Activated naive CD8-positive, alpha-beta T cell treated with anti-CD3 and anti-CD28 coated beads, Interleukin-2, amount 50 U/mL, for 16 hours (primary cell): ENCODE data around the gene CCS.
"Not testable (repeated sequence)": the region's sequence is repeated elsewhere in the genome, so short reads cannot be mapped to it uniquely, and the experiment has no call there.

Experiments used
- DNase-seq: peaks from one replicate; pipeline ENCODE4 v3.0.0-alpha.2; 2020; ENCODE audit warnings: low read depth, low spot score

The CCS gene

DNA sequence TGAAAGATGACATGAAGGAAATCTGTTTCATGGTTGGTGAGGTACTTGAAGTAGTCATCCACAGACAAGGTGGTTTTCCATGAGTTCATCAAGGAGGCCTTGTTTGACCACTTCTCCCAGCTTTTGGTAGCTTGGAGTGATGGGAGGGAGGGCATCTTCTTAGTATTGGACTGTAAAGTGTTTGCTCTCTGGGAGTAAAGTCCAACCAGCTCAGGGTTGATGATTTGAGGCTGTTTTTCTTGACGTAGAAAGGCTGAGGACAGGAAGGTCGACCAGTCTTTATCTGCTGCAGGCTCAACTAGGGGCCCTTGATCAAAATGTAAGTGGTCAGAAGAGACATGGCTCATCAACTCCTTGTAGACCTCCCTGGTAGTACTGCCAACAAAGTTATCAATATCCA lies 1.8 kb upstream of the CCS start:
- no peak for DNase-seq

GRCh38 chr11:66593303-66593635 lies 284 bp downstream of the CCS start:
- DNase-seq = no peak

GRCh38 chr11:66593650-66594049 lies 665 bp downstream of the CCS start:
- no peak for DNase-seq

- DNase-seq = no peak
These were observed 2.4 kb downstream of the CCS start for GRCh38 chr11:66595245-66595904.

GRCh38 chr11:66598993-66599392 lies 6.0 kb downstream of the CCS start:
- no peak for DNase-seq

DNA sequence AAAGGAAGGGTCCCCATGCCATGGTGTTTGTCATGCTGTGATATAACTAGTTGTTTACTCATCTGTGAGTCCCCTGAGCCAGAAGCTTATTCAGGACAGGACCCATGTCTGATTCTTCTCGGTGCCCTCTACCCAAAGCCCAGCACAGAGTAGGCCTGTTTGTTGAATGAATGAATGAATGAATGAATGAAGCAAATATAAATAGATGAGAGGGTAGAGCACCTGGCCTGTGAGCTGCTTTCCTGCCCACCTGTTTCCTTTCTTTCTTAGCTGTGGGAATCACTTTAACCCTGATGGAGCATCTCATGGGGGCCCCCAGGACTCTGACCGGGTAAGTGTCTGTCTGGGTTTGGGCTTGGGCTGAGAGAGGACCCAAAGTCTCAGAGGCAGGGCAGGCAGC lies 7.2 kb downstream of the CCS start:
- DNase-seq = no peak

- no peak for DNase-seq
These were observed 7.7 kb downstream of the CCS start for GRCh38 chr11:66600631-66601233.

- DNase-seq = no peak
These were observed 10.1 kb downstream of the CCS start for GRCh38 chr11:66603072-66603471.

GRCh38 chr11:66604155-66604554 lies 11.2 kb downstream of the CCS start:
- DNase-seq = no peak

DNA sequence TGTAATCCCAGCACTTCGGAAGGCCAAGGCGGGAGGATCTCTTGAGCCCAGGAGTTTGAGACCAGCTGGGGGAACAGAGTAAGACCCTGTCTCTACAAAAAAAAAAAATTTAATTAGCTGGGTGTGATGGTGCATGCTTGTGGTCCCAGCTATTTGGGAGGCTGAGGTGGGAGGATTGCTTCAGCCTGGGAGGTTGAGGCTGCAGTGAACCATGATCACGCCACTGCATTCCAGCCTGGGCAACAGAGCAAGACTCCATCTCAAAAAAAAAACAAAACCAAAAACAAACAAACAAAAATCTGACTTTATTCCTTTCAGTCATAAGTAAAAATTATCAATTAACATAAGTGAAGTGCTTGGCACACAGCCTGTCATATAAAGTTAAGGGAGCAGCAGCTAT lies 13.6 kb downstream of the CCS start:
- DNase-seq = not testable (repeated sequence)

GRCh38 chr11:66607126-66607834 lies 14.3 kb downstream of the CCS start:
- no peak for DNase-seq

DNA sequence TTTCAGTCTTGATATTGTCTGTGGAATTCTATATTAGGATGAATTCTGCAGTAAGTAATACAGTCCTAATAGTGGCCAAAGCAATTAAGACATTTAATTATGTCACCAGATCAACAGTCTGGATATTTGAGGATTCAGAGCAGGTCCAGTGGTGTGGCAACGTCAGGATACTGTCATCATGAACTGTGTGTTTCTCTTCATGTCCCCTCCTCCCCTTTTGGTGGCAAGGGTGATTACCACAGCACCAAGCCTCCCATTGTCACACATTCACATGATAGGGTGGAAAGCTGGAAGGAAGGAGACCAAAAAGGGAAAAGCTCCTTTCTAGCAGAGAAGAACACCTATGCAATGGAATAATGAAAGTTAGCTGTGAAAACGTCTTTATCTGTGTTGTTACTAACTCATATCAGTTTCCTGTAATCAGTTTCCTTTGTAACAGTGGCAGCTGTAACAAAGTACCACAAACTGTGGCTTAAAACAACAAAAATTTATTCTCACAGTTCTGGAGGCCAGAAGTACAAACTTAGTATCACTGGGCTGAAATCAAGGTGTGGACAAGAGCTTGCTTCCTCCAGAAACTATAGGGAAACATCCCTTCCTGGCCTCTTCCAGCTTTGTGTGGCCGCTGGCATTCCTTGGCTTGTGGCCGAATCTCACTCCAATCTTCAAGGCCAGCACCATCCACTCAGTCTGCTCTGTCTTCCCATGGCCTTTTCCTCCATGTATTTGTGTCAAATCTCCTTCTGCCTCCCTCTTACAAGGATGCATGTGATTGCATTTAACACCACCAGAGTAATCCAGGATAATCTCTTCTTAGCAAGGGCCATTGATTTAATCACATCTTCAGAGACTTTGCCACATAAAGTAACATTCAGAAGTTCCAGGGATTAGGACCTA lies 17.0 kb downstream of the CCS start:
- no peak for DNase-seq

- no peak for DNase-seq
These were observed 19.5 kb downstream of the CCS start for GRCh38 chr11:66612458-66612857.

GRCh38 chr11:66614073-66614472 lies 21.1 kb downstream of the CCS start:
- DNase-seq = no peak

GRCh38 chr11:66616379-66617154 lies 23.6 kb downstream of the CCS start, which contains the start of gene RBM14:
Gene RBM14, plus strand, starts transcription at chr11:66616630. Its CDS starts 91 bp downstream, at chr11:66616721.
- peak; percentile 97 for DNase-seq

- no peak for DNase-seq
These were observed 24.3 kb downstream of the CCS start for GRCh38 chr11:66617155-66617834.

DNA sequence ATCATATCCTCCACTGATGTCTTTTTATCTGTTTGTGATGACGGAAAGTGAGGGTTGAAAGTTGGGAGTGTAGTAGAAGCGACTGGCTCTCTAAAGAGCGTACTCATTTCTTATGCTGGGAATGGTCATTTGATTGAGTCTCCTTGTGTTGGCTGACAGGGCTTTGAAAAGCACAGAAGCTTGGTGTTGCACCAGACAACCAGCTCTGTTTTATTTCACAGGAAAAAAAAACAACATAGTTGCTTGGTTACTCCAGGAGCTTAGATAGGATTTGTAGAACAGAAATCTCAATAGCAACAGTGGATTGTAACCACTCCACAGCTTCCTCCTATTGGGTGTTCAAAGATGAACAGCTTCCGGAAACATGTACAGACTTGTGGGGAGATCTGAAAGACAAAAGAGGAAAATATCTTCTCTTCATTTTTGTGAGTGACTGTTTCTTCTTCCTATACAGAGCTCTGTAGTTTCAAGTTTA lies 26.1 kb downstream of the CCS start:
- no peak for DNase-seq

GRCh38 chr11:66624450-66624849 lies 31.5 kb downstream of the CCS start:
- DNase-seq = no peak

- no peak for DNase-seq
These were observed 32.2 kb downstream of the CCS start for GRCh38 chr11:66625041-66625751.

GRCh38 chr11:66625752-66626149 lies 32.8 kb downstream of the CCS start:
- no peak for DNase-seq
